ENCODE results near the gene DUS3L.
A peak's percentile ranks its signal among the peaks of the same experiment; 100 is the strongest.

The DUS3L gene

GRCh38 chr19:5822181-5822844, 31.4 kb upstream of the DUS3L start:
- DNase-seq (ENCODE audit: low read depth in 2 of 2): no peak

GRCh38 chr19:5821521-5822180, 30.7 kb upstream of the DUS3L start:
- DNase-seq (ENCODE audit: low read depth in 2 of 2): no peak

- DNase-seq (ENCODE audit: low read depth in 2 of 2): no peak
These were observed 29.8 kb upstream of the DUS3L start for GRCh38 chr19:5820785-5821184.

- no peak for DNase-seq (ENCODE audit: low read depth in 2 of 2)
These were observed 27.6 kb upstream of the DUS3L start for GRCh38 chr19:5818594-5818993.

DNA sequence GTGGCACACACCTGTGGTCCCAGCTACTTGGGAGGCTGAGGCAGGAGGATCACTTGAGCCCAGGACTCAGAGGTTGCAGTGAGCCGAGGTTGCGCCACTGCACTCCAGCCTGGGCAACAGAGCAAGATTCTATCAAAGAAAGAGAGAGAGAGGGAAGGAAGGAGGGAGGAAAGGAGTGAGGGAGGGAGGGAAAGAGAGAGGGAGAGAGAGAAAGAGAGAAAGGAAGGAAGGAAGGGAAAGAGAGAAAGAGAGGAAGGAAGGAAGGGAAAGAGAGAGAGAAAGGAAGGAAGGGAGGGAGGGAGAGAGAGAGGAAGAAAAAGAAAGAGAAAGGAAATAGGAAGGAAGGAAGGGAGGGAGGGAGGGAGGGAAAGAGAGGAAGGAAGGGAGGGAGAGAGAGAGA, 26.3 kb upstream of the DUS3L start:
- DNase-seq (ENCODE audit: low read depth in 2 of 2): no peak

- no peak for DNase-seq (ENCODE audit: low read depth in 2 of 2)
These were observed 23.9 kb upstream of the DUS3L start for GRCh38 chr19:5814852-5815246.

GRCh38 chr19:5814123-5814851, 23.3 kb upstream of the DUS3L start:
- DNase-seq (ENCODE audit: low read depth in 2 of 2): no peak

DNA sequence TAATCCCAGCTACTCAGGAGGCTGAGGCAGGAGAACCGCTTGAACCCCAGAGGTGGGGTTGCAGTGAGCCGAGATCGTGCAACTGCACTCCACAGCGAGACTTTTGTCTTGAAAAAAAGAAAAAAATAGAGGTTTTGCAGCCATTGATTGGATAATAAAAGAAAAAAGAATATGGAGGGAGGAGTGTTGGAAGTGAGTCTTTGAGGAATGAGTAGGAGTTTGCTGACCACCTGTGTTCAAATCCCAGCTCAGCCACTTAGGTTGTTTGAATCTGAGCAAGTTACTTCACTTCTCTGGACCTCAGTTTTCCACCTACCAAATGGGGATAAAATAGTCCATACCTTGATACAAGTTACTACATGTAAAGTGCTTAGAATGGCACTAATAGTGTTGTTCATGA, 20.2 kb upstream of the DUS3L start:
- no peak for DNase-seq (ENCODE audit: low read depth in 2 of 2)

GRCh38 chr19:5809469-5809868, 18.5 kb upstream of the DUS3L start:
- DNase-seq (ENCODE audit: low read depth in 2 of 2): no peak

DNA sequence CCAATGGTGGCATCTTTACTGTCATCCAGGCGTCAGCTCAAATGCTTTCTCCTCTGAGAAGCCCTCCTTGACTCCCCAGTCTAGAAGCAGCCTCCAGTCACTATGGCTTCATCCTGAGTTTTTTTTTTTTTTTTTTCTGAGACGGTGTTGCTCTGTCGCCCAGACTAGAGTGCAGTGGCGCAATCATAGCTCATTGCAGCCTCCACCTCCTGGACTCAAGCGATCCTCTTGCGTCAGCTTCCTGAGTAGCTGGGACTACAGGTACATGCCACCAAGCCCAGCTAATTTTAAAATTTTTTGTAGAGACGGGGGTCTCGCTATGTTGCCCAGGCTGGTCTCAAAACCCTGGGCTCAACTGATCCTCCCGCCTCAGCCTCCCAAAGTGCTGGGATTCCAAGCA, 18.1 kb upstream of the DUS3L start:
- no peak for DNase-seq (ENCODE audit: low read depth in 2 of 2)

- DNase-seq (ENCODE audit: low read depth in 2 of 2): no peak
These were observed 17.3 kb upstream of the DUS3L start for GRCh38 chr19:5808120-5808816.

GRCh38 chr19:5806905-5807304, 15.9 kb upstream of the DUS3L start:
- DNase-seq (ENCODE audit: low read depth in 2 of 2): no peak

- no peak for DNase-seq (ENCODE audit: low read depth in 2 of 2)
These were observed 15.1 kb upstream of the DUS3L start for GRCh38 chr19:5806133-5806489.

DNA sequence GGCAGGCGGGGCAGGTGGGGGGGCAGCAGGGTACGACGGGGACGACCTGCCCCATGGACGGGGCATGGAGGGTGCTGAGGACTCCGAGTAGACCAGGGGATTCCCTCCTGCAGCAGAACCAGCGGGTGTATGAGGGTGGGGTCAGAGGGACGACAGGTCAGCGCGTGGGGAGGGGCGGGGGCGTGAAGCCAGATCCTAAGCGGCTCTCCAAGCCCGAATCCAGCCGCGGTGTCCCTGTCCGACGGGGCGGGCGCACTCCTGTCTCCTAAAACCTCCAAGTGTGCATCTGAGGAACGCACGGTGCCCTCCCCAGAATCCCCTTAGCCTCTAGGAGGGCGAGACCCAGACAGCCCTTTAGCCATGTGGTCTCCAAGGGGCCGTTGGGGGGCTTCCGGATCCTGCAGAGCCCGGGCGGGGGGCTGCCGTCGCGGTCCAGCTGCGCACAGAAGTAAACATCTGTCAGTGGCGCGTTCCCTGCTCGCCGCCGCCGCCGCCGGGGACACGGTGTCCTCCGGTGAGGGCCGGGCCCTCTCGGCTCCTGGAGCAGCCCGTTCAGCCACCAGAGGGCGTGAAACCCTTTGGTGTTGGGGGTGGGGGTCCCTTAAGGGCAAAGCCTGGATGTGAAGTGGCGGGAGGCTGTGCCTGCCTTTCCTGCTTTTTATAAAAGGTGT, 14.6 kb upstream of the DUS3L start:
- peak in 1 of 2 donors; percentile 31 for DNase-seq (ENCODE audit: low read depth in 2 of 2)

DNA sequence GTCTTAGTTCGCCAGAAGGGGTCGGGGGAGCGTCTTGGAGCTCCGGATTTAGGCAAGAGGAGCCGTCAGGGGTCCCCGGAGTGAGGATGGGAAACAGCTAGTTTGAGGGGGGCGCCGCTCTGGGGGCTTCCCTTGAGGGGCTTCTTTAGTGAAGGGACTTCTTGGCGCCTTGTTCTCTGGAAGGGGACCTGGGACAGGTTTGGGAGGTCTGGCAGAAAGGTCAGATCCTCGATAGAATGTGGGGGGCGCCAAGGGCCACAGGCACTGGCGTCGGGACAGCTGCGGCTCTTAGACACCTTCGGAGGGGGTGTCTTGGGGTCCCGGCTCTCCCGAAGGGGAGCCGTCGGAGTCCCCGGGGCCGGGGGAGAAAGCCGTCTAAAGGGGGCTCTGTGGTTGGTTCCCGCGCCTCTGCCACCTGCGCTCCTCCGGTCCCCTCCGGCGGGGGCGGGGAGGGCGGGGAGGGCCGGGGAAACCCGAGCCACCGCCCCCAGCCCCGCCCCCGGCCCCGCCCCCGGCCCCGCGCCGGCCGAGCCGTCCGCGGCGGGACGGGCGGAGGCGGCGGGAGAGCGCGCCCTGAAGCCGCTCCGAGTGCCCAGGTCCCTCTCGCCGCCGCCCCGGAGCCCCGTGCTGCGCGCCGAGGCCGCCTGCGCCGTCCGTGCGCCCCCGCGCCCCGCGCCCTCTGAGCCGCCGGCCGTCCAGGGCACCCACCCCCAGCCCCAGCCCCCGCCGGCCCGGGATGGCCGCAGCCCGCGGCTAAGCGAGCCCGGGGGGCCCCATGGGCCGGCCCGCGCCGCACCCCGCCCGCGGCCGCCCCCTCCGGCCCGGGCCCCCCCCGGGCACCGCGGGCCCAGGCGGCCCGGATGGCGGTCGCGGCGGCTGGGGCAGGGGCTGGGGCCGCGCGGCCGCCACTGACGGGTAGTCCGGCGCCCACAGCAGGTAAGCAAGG, 13.8 kb upstream of the DUS3L start, which contains the start of gene NRTN:
TSS of gene NRTN (plus strand) at position 552 of the 946 bp plus-strand sequence. CDS start 19,099 bp downstream, outside the sequence.
- peak in 1 of 2 donors; percentile 33 for DNase-seq (ENCODE audit: low read depth in 2 of 2)

- DNase-seq (ENCODE audit: low read depth in 2 of 2): peak; percentile 76 to 79
These were observed 13.0 kb upstream of the DUS3L start for GRCh38 chr19:5803752-5804515.

- DNase-seq (ENCODE audit: low read depth in 2 of 2): no peak
These were observed 12.4 kb upstream of the DUS3L start for GRCh38 chr19:5803441-5803751.

GRCh38 chr19:5801796-5802619, 11.0 kb upstream of the DUS3L start:
- DNase-seq (ENCODE audit: low read depth in 2 of 2): no peak

All from stimulated activated CD8-positive, alpha-beta memory T cell treated with anti-CD3 and anti-CD28 coated beads, Interleukin-2, amount 100 ng/mL, for 1 hour (primary cell).